Activated T-helper 1 cell treated with anti-CD3 and anti-CD28 coated beads, Interleukin-2, amount 50 U/mL, for 16 hours (primary cell): ENCODE data around the gene EIF3F.

Experiments
- DNase-seq, 2 donors: peaks; one replicate each; pipeline ENCODE4 v3.0.0-alpha.2; 2020; ENCODE audit warnings: low read depth in 1 of 2, low spot score in 1 of 2

Gene EIF3F

GRCh38 chr11:8036002-8036802 lies 49.1 kb downstream of the EIF3F start:
- DNase-seq: no peak

GRCh38 chr11:8036986-8037385 lies 49.8 kb downstream of the EIF3F start:
- no peak for DNase-seq

GRCh38 chr11:8038393-8038792 lies 51.3 kb downstream of the EIF3F start:
- DNase-seq: no peak

- no peak for DNase-seq
Measured at GRCh38 chr11:8038811-8039529, 51.8 kb downstream of the EIF3F start.

GRCh38 chr11:8039530-8040260 lies 52.6 kb downstream of the EIF3F start:
- DNase-seq: no peak

- no peak for DNase-seq
Measured at GRCh38 chr11:8040261-8040920, 53.3 kb downstream of the EIF3F start.

- DNase-seq: no peak
Measured at GRCh38 chr11:8040921-8041285, 53.8 kb downstream of the EIF3F start.

GRCh38 chr11:8041576-8041975 lies 54.4 kb downstream of the EIF3F start:
- no peak for DNase-seq

GRCh38 chr11:8043756-8044155 lies 56.6 kb downstream of the EIF3F start:
- DNase-seq: no peak

- DNase-seq: no peak
Measured at GRCh38 chr11:8045839-8046238, 58.7 kb downstream of the EIF3F start.

GRCh38 chr11:8047382-8047781 lies 60.2 kb downstream of the EIF3F start:
- DNase-seq: no peak

- no peak for DNase-seq
Measured at GRCh38 chr11:8049084-8049483, 61.9 kb downstream of the EIF3F start.
